ENCODE measurements around the gene CDAN1.

Gene CDAN1

GRCh38 chr15:42737529-42738328 lies 801 bp upstream of the CDAN1 start:
- no peaks in the 10 kb centered on the region for H3K9me2 ChIP-seq (replicated peaks; ENCODE audit: low read depth, low read length)
- peak overlapping the region; percentile 89 for H3K9ac ChIP-seq (ENCODE audit: low read depth, low read length, poor library complexity, severe bottlenecking)
- peaks cover 37% of the 10 kb centered on the region for H3K79me2 ChIP-seq (ENCODE audit: insufficient read depth, low read length)
- H3K36me3 ChIP-seq (ENCODE audit: insufficient read depth, low read length), result peaks cover 4% of the 10 kb centered on the region; the same call in 1 of the 2 replicates
- H4K20me1 ChIP-seq (ENCODE audit: insufficient read depth, low read length, poor library complexity, severe bottlenecking), result peaks cover 23% of the 10 kb centered on the region
- H2AFZ ChIP-seq (ENCODE audit: low read length), result peak overlapping the region; percentile 94
- peaks cover 21% of the 10 kb centered on the region for H3K4me1 ChIP-seq (ENCODE audit: insufficient read depth, low read length, poor library complexity, severe bottlenecking)
- no peaks in the 10 kb centered on the region for H3K27me3 ChIP-seq (ENCODE audit: insufficient read depth, low read length, poor library complexity, severe bottlenecking)
- no peaks in the 10 kb centered on the region for H3K9me3 ChIP-seq (ENCODE audit: insufficient read depth, low read depth, low read length)
- H3F3A ChIP-seq (ENCODE audit: low read depth), result no peaks in the 10 kb centered on the region
- TF ChIP-seq EZH2phosphoT487 (IDR thresholded peaks at IDR 0.05; ENCODE audit: borderline replicate concordance), result no peak
- no peak for TF ChIP-seq CTCF (conservative IDR thresholded peaks at IDR 0.05; ENCODE audit: low read length)
- H3K4me2 ChIP-seq (ENCODE audit: low read depth, low read length, poor library complexity, severe bottlenecking), result peak overlapping the region; percentile 97
- peak overlapping the region; percentile 89 for H3K4me3 ChIP-seq (ENCODE audit: low read length, poor library complexity, severe bottlenecking)

GRCh38 chr15:42736178-42736792 lies 643 bp downstream of the CDAN1 start:
- peaks cover 37% of the 10 kb centered on the region for H3K79me2 ChIP-seq (ENCODE audit: insufficient read depth, low read length)
- H3K9me2 ChIP-seq (replicated peaks; ENCODE audit: low read depth, low read length), result no peaks in the 10 kb centered on the region
- peak overlapping the region; percentile 89 for H3K4me3 ChIP-seq (ENCODE audit: low read length, poor library complexity, severe bottlenecking)
- H2AFZ ChIP-seq (ENCODE audit: low read length), result peak overlapping the region; percentile 82; the same call in 1 of the 2 replicates
- peaks cover 16% of the 10 kb centered on the region; the same call in 1 of the 2 replicates for H3K36me3 ChIP-seq (ENCODE audit: insufficient read depth, low read length)
- TF ChIP-seq CTCF (conservative IDR thresholded peaks at IDR 0.05; ENCODE audit: low read length) (no peak), EZH2phosphoT487 (IDR thresholded peaks at IDR 0.05; ENCODE audit: borderline replicate concordance) (no peak)
- peak overlapping the region; percentile 89 for H3K9ac ChIP-seq (ENCODE audit: low read depth, low read length, poor library complexity, severe bottlenecking)
- peaks cover 23% of the 10 kb centered on the region for H4K20me1 ChIP-seq (ENCODE audit: insufficient read depth, low read length, poor library complexity, severe bottlenecking)
- no peaks in the 10 kb centered on the region for H3F3A ChIP-seq (ENCODE audit: low read depth)
- no peaks in the 10 kb centered on the region for H3K27me3 ChIP-seq (ENCODE audit: insufficient read depth, low read length, poor library complexity, severe bottlenecking)
- H3K4me2 ChIP-seq (ENCODE audit: low read depth, low read length, poor library complexity, severe bottlenecking), result peak overlapping the region; percentile 97
- no peaks in the 10 kb centered on the region for H3K9me3 ChIP-seq (ENCODE audit: insufficient read depth, low read depth, low read length)
- peaks cover 21% of the 10 kb centered on the region for H3K4me1 ChIP-seq (ENCODE audit: insufficient read depth, low read length, poor library complexity, severe bottlenecking)

- Histone ChIP-seq H3F3A (ENCODE audit: low read depth) (no peaks in the 10 kb centered on the region), H3K4me1 (ENCODE audit: insufficient read depth, low read length, poor library complexity, severe bottlenecking) (peaks cover 21% of the 10 kb centered on the region), H3K4me2 (ENCODE audit: low read depth, low read length, poor library complexity, severe bottlenecking) (peak overlapping the region; percentile 97), H2AFZ (ENCODE audit: low read length) (no peak overlapping the region), H3K9ac (ENCODE audit: low read depth, low read length, poor library complexity, severe bottlenecking) (peak overlapping the region; percentile 89), H3K9me3 (ENCODE audit: insufficient read depth, low read depth, low read length) (no peaks in the 10 kb centered on the region), H3K9me2 (replicated peaks; ENCODE audit: low read depth, low read length) (no peaks in the 10 kb centered on the region), H3K27me3 (ENCODE audit: insufficient read depth, low read length, poor library complexity, severe bottlenecking) (no peaks in the 10 kb centered on the region), H3K36me3 (ENCODE audit: insufficient read depth, low read length) (peaks cover 16% of the 10 kb centered on the region; the same call in 1 of the 2 replicates), H3K4me3 (ENCODE audit: low read length, poor library complexity, severe bottlenecking) (peak overlapping the region; percentile 89), H4K20me1 (ENCODE audit: insufficient read depth, low read length, poor library complexity, severe bottlenecking) (peaks cover 23% of the 10 kb centered on the region), H3K79me2 (ENCODE audit: insufficient read depth, low read length) (peaks cover 37% of the 10 kb centered on the region)
- no peak for TF ChIP-seq CTCF (conservative IDR thresholded peaks at IDR 0.05; ENCODE audit: low read length)
- TF ChIP-seq EZH2phosphoT487 (IDR thresholded peaks at IDR 0.05; ENCODE audit: borderline replicate concordance), result no peak
Observed at GRCh38 chr15:42735382-42736165, 1.4 kb downstream of the CDAN1 start.
